DMS79 treated with DMSO at 0.1 percent for 48 hours (cell line): ENCODE results near the gene ZNF286A.
A peak's percentile ranks its signal among the peaks of the same experiment; 100 is the strongest.
"Not testable (repeated sequence)": the region's sequence is repeated elsewhere in the genome, so short reads cannot be mapped to it uniquely, and the experiment has no call there.

Source experiments
- DNase-seq: peaks from one replicate; lab custom pipeline; 2025; lab: John Stamatoyannopoulos, UW

Gene ZNF286A

GRCh38 chr17:15699413-15699924 is at the start of gene ZNF286A:
Gene ZNF286A, plus strand, starts transcription at chr17:15699752. Its CDS starts 578 bp downstream, at chr17:15700330.
- DNase-seq, result peak; percentile 78

GRCh38 chr17:15649861-15650421 is 49.6 kb upstream of the ZNF286A start:
- DNase-seq, result no peak

GRCh38 chr17:15650741-15651582 is 48.6 kb upstream of the ZNF286A start:
- peak; percentile 4 for DNase-seq

- DNase-seq, result peak; percentile 62
Observed at GRCh38 chr17:15651583-15652110, 47.9 kb upstream of the ZNF286A start.

GRCh38 chr17:15652960-15653359 is 46.6 kb upstream of the ZNF286A start:
- DNase-seq, result no peak

GRCh38 chr17:15654401-15654800 is 45.2 kb upstream of the ZNF286A start:
- DNase-seq, result not testable (repeated sequence)

- no peak for DNase-seq
Observed at GRCh38 chr17:15654886-15655561, 44.5 kb upstream of the ZNF286A start.

GRCh38 chr17:15657868-15658267 is 41.7 kb upstream of the ZNF286A start:
- DNase-seq, result no peak

GRCh38 chr17:15658296-15658695 is 41.3 kb upstream of the ZNF286A start:
- no peak for DNase-seq

GRCh38 chr17:15659236-15659635 is 40.3 kb upstream of the ZNF286A start:
- DNase-seq, result no peak

GRCh38 chr17:15659663-15660062 is 39.9 kb upstream of the ZNF286A start:
- DNase-seq, result no peak

GRCh38 chr17:15660077-15660476 is 39.5 kb upstream of the ZNF286A start:
- no peak for DNase-seq

- no peak for DNase-seq
Observed at GRCh38 chr17:15662681-15663080, 36.9 kb upstream of the ZNF286A start.

GRCh38 chr17:15663176-15663575 is 36.4 kb upstream of the ZNF286A start:
- no peak for DNase-seq

GRCh38 chr17:15663691-15664090 is 35.9 kb upstream of the ZNF286A start:
- no peak for DNase-seq

- not testable (repeated sequence) for DNase-seq
Observed at GRCh38 chr17:15669526-15669925, 30.0 kb upstream of the ZNF286A start.

GRCh38 chr17:15674640-15675039 is 24.9 kb upstream of the ZNF286A start:
- DNase-seq, result not testable (repeated sequence)

- not testable (repeated sequence) for DNase-seq
Observed at GRCh38 chr17:15675991-15676390, 23.6 kb upstream of the ZNF286A start.

GRCh38 chr17:15683135-15683534 is 16.4 kb upstream of the ZNF286A start:
- DNase-seq, result not testable (repeated sequence)

- DNase-seq, result peak; percentile 10
Observed at GRCh38 chr17:15683824-15684478, 15.6 kb upstream of the ZNF286A start, which contains the start of gene TRIM16. Gene TRIM16, minus strand, starts transcription at chr17:15684311. Its CDS starts 32,702 bp downstream, at chr17:15651609.

GRCh38 chr17:15687494-15687893 is 12.1 kb upstream of the ZNF286A start:
- not testable (repeated sequence) for DNase-seq

GRCh38 chr17:15698967-15699366 is 585 bp upstream of the ZNF286A start:
- DNase-seq, result not testable (repeated sequence)
